HG03066 (cell line): ENCODE results near the gene SARDH.
"Not testable (repeated sequence)": the region's sequence is repeated elsewhere in the genome, so short reads cannot be mapped to it uniquely, and the experiment has no call there.

ENCODE experiments used
- ATAC-seq: cut with Tn5 transposase; IDR thresholded peaks from one replicate; pipeline ENCODE4 v1.9.1; 2021; ENCODE audit warnings: low read depth; ENCODE audit not compliant: unreplicated experiment

The SARDH gene

GRCh38 chr9:133775951-133776905, 38.1 kb upstream of the SARDH start:
- ATAC-seq, result no peak

- ATAC-seq, result no peak
Measured at GRCh38 chr9:133775291-133775690, 37.1 kb upstream of the SARDH start.

DNA sequence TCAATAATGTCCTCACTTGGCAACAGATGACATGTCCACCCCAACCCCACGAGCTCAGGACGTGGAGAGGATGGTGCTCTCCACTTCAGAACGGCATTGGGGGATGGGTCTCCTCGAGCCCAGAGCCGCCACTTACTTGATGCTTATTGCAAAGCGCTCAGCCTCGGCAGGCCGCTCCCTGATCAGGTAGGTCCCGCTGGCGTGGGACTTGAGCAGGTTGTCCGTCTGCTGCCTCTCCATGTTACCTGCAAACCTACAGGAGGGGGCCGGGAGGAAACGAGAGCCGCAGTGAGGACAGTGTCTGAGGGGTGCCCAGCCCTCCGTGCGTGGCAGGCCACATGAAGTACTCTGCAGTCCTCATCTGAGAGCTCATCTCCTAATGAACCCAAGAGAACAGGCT, 36.6 kb upstream of the SARDH start:
- ATAC-seq, result no peak

DNA sequence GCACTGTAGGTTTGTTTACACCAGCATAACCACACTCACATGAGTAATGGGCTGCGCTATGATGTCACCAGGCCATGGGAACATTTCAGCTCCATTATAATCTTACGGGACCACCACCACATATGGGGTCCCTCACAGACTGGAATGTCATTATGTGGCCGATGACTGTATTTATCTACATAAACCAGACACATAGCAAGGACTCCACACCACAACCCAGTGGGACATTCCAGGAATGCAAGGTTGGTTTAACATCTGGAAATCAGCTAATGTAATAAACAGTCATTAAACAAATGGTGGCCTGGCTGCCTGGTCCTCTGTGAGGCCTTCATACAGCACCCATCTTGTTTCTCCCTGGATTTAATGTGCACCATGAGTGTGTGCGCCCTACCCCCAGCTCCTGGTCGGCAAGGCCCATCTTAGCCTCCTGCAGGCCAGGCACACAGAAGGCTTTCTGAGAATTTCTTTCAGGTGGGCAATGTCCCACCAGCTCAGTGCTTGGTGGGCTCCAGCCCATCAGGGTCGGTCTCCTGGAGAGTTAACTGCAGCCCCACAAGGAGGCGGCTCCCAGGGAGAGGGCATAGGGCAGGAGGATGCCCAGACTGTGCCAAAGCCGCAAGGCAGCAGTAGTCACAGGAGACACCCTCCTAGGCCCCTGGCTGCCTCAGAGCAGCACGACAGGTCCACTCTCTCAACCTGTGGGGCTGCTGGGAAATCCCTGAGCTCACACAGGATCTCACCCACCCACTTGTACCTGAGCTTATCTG, 35.9 kb upstream of the SARDH start:
- ATAC-seq, result no peak

DNA sequence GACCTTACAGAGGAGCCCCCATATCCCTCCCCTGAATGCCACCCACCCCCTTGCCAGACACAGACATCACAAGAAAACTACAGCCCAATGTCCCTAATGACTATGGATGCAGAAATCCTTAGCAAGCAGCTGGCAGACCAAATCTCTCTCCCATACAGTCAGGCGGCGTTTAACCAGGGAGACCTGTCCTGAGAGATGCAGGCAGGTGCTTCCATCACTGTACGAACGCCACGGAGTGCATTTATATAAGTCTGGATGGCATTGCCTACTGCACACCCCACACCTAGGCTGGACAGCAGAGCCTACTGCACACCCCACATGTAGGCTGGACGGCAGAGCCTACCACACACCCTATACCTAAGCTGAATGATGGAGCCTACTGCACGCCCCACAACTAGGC, 34.4 kb upstream of the SARDH start:
- no peak for ATAC-seq

DNA sequence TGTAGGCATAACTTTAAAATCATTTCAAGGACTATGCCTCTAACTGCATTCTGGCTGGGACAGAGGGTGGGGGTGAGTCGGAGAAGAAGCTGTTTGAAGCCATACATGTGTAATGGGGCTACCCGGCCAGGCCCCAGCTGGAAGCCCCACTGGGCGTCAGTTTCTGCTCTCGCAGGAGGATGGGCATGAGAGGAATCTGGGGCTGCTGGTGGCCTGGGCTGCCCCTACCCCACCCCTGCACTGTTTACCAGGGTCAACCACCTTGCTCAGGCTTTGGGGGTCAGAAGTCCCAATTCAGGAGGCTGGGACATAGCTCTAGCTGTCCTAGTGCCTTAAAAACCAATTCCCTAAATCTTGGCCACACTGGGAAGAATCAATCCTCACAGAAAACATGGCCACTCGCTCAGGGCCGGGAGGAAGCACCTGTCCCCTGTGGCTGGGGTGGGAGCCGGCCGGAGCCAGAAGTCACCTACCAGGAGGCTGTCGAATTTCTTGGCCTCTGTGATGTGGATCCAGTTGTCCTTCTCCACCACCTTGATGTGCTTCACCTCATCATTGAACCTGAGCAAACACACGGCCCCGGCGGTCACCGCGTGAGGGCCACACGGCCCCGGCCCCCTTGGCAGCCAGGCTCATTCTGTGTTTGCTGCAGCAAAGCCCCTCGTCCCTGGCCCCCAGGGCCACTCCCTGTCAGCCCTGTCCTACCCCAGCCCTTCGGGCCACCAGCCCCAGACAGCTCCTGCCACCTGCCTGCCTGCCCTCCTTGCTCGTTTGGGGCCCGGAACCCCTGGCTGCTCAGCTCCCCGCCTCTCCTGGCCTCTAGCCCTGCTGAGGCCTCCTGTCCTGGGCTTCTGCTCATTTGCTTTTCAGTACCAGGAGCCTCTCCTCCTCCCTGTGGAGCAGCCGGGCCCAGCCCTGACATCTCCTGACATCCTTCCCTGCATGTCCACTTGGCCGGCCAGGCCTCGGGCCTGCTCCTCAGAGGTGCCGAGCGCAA, 33.6 kb upstream of the SARDH start:
- ATAC-seq, result no peak

DNA sequence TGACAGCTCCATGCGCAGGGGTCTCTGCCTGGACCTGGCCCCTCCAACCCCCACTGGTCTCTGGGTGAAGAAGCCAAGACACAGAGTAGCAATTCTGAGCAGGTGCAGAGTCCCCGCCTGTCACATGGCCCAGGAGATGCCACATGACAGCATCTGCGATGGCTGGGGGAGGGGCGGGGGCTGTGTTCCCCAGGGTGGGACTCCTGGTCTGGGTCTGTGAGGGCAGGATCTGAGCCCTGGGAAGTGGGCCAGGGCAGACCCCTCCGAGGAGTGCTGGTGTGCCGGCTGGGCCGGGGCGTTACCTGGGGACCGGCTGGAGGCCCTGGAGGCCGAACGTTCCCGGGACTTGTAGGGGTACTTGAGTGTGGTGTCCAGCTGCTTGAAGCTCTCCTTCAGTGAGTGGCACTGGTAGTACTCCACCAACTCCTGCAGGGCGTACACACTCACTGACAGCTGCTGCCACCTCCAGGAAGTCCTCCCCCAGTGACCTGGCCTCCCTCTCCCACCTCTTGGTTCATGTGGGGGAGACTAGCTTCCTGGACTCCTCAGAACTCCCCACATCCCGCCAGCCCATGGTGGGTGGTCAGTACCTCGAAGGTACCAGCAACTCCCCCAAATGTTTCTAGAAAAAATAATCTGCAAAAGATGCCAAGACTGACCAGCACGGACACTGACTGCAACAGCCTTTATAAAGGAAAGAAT, 32.1 kb upstream of the SARDH start:
- no peak for ATAC-seq

- no peak for ATAC-seq
Measured at GRCh38 chr9:133769511-133770075, 31.4 kb upstream of the SARDH start.

DNA sequence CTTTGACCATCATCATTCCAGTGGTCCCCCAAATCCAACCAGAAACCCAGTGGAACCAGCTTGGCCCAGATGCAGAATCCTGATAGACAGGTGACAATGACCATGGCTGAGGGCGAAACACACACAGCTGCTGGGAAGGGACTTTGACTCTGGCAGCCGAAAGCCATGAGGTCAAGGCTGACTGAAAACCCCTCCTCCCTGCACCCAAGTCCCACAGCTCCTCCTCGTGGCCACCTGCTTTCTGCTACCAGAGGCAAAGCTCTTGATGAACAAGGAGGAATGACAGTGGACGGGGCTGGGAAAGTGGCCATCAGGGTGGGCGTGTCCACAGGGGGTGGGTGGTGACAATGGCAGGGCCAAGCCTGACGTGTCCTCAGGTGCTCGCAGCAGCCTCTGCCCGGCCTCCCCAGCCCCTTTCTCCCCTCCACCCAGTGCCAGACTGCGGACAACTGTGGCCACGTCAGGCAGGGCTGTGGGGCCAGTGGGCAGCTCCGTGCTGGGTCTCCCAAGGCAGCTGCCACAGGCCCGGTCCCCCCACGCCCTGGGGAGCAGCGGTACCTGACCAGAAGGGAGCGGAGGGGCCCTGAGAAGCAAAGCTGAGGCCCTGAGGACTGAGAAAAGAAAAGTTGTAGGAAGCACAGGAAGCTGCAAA, 30.8 kb upstream of the SARDH start:
- no peak for ATAC-seq

- ATAC-seq, result no peak
Measured at GRCh38 chr9:133768371-133768858, 30.3 kb upstream of the SARDH start.

DNA sequence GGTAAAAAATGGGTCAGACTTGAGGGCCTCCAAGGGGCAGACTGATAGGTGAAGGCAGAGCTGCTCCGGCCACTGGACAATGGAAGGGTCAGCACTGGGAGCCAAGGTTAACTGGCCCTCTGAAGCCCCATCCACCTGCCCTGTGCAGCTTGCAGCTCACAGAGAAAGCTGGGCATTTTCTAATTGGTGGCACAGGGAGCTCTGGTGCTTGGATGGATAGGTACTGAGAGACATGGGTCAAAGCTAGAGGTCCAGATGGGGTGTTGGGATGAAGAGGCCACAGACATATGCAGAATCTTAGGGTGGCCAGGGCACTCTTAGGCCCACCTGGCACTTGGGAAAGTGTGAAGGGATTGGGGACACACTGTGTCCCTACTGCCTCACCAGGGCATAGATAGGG, 29.5 kb upstream of the SARDH start:
- no peak for ATAC-seq

DNA sequence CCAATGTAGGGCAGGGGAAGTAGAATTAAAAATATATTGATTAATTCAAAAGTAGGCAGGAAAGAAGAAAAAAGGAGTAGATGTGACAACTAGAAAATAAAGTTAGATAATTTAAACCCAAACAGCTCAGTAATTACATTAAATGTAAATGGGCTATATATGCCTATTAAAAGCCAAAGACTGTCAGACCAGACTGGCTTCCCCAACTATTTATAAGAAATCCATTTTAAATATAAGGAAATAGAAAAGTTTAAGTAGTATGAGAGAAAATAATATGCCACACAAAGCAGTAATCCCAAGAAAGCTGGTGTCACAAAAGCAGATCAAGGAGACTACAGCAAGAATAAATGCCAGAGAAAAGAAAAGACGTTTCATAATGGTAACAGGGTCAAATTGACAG, 28.9 kb upstream of the SARDH start:
- ATAC-seq, result no peak

GRCh38 chr9:133766234-133766633, 28.1 kb upstream of the SARDH start:
- not testable (repeated sequence) for ATAC-seq

DNA sequence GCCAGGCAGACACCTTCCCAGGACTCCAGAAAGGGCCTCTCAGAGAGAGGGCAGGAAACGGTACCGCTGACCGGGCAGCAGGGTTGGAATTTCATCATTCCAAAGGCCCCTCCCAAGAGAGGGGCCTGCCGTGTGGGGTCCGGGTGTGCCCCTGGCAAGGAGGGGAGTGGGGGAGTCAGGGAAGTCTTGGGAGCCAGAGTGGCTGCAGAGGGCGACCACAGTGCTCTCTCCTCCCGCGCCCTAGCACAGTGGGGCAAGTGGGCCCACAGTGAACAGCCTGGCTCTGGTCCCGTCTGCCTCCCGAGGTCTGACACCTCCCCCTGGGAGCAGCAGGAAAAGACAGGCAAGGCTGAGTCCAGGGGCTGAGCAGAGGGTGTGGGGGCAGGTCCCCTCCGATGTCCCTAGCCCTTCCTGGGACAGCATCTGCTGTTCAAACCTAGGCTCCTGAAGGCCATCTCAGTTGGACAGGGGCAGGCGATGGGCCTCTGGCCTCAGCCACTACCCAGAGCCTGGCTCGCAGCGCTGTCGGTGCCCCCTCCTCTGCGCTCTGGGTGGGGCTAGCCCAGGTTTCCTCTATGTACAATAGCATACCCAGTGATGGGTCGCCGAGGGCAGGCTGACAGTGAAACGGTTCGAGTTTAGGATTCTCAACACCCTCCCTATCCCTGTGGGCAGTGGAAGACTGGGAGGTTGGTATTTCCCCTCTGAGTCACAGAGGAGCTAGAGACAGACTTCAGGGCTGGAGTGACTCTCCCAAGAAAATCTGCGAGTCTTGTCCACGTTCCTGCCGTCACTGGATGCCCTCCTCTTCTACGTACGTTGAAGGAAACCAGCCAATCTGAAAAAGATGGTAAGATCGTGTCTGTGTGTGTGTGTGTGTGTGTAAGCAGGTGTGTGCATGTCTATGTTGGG, 25.4 kb upstream of the SARDH start:
- ATAC-seq, result no peak

- ATAC-seq, result no peak
Measured at GRCh38 chr9:133762488-133763271, 24.5 kb upstream of the SARDH start.

DNA sequence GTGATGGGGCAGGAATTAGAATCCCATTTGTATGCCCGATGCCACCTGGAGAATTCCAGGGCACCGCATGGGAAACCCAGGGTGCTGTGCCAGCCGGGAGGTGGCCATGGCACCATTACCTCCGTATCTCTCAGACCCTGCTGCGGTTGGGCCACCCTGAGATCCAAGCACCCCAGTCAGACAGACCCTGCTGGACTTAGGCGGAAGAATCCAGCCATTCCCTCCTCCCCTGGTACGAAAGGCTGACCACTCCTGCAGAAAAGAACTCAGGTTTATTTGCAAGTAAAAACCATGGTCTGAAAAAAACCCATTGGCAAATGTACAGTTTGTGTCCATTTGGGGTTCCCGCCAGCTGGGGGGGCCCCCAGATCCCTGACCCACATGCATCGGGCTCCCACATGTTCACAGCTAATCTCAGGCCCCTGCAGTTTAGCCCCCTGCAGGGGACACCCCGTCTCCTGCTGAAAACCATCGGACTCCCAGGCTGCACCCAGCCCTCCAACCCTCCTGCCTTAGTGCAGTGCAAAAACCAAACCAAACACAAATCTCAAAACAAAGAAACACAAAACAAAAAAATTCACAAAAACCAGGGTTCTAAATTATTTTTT, 23.6 kb upstream of the SARDH start:
- no peak for ATAC-seq
